ENCODE data around the gene HNRNPR.
A peak's percentile ranks its signal among the peaks of the same experiment; 100 is the strongest.

Gene HNRNPR

DNA sequence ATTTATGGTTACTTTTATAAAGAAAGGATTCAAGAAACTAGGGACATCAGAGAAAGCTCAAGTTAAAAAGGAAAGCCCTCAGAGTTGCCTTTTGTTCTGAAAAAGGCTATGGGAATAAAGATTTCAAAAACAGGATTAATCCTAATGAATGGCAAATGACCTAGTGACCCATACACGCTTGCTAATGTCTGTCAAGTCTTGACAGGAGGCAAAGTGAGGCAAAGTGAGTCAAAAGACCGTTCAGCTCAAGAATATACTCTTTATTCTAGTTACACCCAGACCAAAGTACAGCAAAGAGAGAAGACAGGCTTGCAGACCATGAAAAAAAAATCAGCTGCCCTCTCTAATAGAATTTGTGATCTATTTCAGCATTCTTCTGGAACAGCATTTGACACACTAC lies 22.1 kb upstream of the HNRNPR start:
- WGBS = 86% methylated on average over 2 of the region's 2 CpGs
- Histone ChIP-seq H2AFZ (ENCODE audit: low read depth, low read length) (no peak overlapping the region), H3K27ac (ENCODE audit: low read length, poor library complexity, severe bottlenecking) (no peak overlapping the region), H2BK15ac (ENCODE audit: low read depth, poor library complexity, severe bottlenecking) (no peak overlapping the region), H3K18ac (ENCODE audit: low read depth in 1 of 2, low read length in 2 of 2) (no peak overlapping the region), H4K91ac (ENCODE audit: low read length) (no peak overlapping the region), H3K4me2 (ENCODE audit: low read length, poor library complexity, severe bottlenecking) (no peak overlapping the region), H2BK120ac (ENCODE audit: low read depth, low read length) (no peak overlapping the region), H3K4me1 (ENCODE audit: control insufficient read depth, insufficient read depth, low read depth, low read length) (peaks cover 11% of the 10 kb centered on the region), H2AK5ac (ENCODE audit: low read length, severe bottlenecking) (no peak overlapping the region), H4K8ac (ENCODE audit: low read length) (no peak overlapping the region), H3K36me3 (ENCODE audit: control insufficient read depth in 1 of 2, insufficient read depth in 2 of 2, low read depth in 1 of 2, low read length in 2 of 2) (peaks cover 31 to 63% of the 10 kb centered on the region in 2 experiments), H3K9ac (ENCODE audit: low read length) (no peak overlapping the region), H3K4ac (ENCODE audit: low read depth in 1 of 2, low read length in 2 of 2) (no peak overlapping the region), H3K9me3 (ENCODE audit: control insufficient read depth, low read length) (peaks cover 46% of the 10 kb centered on the region), H2BK5ac (ENCODE audit: low read depth, low read length, poor library complexity, severe bottlenecking) (no peak overlapping the region), H3K14ac (ENCODE audit: low read length in 2 of 2) (no peak overlapping the region), H3K4me3 (ENCODE audit: insufficient read depth in 1 of 2, low read depth in 1 of 2, low read length in 2 of 2) (peak overlapping the region in 1 of 2 experiments; percentile 86), H3K27me3 (ENCODE audit: control insufficient read depth in 1 of 2, insufficient read depth in 1 of 2, low read length in 2 of 2) (no peaks in the 10 kb centered on the region), H3K79me1 (replicated peaks; ENCODE audit: low read length, poor library complexity, severe bottlenecking) (peaks cover 13% of the 10 kb centered on the region), H3K23ac (ENCODE audit: low read length in 2 of 2) (no peak overlapping the region), H2BK12ac (ENCODE audit: low read length in 2 of 2) (no peak overlapping the region)
- DNase-seq = no peak

DNA sequence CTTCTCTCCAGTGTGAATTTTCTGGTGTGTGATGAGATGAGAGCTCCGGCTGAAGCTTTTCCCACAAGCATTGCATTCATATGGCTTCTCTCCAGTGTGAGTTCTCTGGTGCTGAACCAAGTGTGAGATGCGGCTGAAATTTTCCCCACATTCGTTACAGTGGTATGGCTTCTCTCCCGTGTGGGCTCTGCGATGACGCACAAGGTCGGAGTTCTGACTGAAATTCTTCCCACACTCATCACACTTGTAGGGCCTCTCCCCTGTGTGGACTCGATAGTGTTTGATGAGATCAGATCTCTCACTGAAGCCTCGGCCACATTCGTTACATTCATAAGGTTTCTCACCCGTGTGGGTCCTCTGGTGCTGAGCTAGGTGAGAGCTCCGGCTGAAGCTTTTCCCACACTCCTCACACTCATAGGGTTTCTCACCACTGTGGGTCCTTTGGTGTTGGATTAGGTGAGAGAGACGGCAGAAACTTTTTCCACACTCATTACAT lies 18.2 kb upstream of the HNRNPR start:
- Histone ChIP-seq H2BK12ac (ENCODE audit: low read length in 2 of 2) (no peak overlapping the region), H3K4ac (ENCODE audit: low read depth in 1 of 2, low read length in 2 of 2) (no peak overlapping the region), H3K4me2 (ENCODE audit: low read length, poor library complexity, severe bottlenecking) (no peak overlapping the region), H3K4me3 (ENCODE audit: insufficient read depth in 1 of 2, low read depth in 1 of 2, low read length in 2 of 2) (peak overlapping the region in 1 of 2 experiments; percentile 62), H2AK5ac (ENCODE audit: low read length, severe bottlenecking) (no peak overlapping the region), H3K9ac (ENCODE audit: low read length) (no peak overlapping the region), H2BK5ac (ENCODE audit: low read depth, low read length, poor library complexity, severe bottlenecking) (no peak overlapping the region), H3K79me1 (replicated peaks; ENCODE audit: low read length, poor library complexity, severe bottlenecking) (peaks cover 16% of the 10 kb centered on the region), H2BK15ac (ENCODE audit: low read depth, poor library complexity, severe bottlenecking) (no peak overlapping the region), H2BK120ac (ENCODE audit: low read depth, low read length) (no peak overlapping the region), H3K27ac (ENCODE audit: low read length, poor library complexity, severe bottlenecking) (no peak overlapping the region), H3K27me3 (ENCODE audit: control insufficient read depth in 1 of 2, insufficient read depth in 1 of 2, low read length in 2 of 2) (no peaks in the 10 kb centered on the region), H4K91ac (ENCODE audit: low read length) (no peak overlapping the region), H3K36me3 (ENCODE audit: control insufficient read depth in 1 of 2, insufficient read depth in 2 of 2, low read depth in 1 of 2, low read length in 2 of 2) (peaks cover 43 to 95% of the 10 kb centered on the region in 2 experiments), H3K14ac (ENCODE audit: low read length in 2 of 2) (no peak overlapping the region), H3K18ac (ENCODE audit: low read depth in 1 of 2, low read length in 2 of 2) (no peak overlapping the region), H3K9me3 (ENCODE audit: control insufficient read depth, low read length) (peaks cover 76% of the 10 kb centered on the region), H2AFZ (ENCODE audit: low read depth, low read length) (no peak overlapping the region), H4K8ac (ENCODE audit: low read length) (no peak overlapping the region), H3K23ac (ENCODE audit: low read length in 2 of 2) (no peak overlapping the region), H3K4me1 (ENCODE audit: control insufficient read depth, insufficient read depth, low read depth, low read length) (no peaks in the 10 kb centered on the region)
- 98% methylated on average over 10 of the region's 13 CpGs for WGBS
- no peak for DNase-seq

- Histone ChIP-seq H3K18ac (ENCODE audit: low read depth in 1 of 2, low read length in 2 of 2) (no peak overlapping the region), H4K8ac (ENCODE audit: low read length) (no peak overlapping the region)
- 100% methylated on average over 3 of the region's 3 CpGs for WGBS
Observed at GRCh38 chr1:23358310-23358875, 14.3 kb upstream of the HNRNPR start.

GRCh38 chr1:23357138-23357908 lies 13.2 kb upstream of the HNRNPR start:
- WGBS = 9% methylated on average over 3 of the region's 3 CpGs
- peaks cover 18 to 56% of the 10 kb centered on the region in 2 experiments for H3K36me3 ChIP-seq (ENCODE audit: control insufficient read depth in 1 of 2, insufficient read depth in 2 of 2, low read depth in 1 of 2, low read length in 2 of 2)
- no peak overlapping the region for H3K18ac ChIP-seq (ENCODE audit: low read depth in 1 of 2, low read length in 2 of 2)
- no peak overlapping the region for H3K14ac ChIP-seq (ENCODE audit: low read length in 2 of 2)
- H2BK120ac ChIP-seq (ENCODE audit: low read depth, low read length) = no peak overlapping the region
- H3K4me3 ChIP-seq (ENCODE audit: insufficient read depth in 1 of 2, low read depth in 1 of 2, low read length in 2 of 2) = no peak overlapping the region
- DNase-seq = no peak
- no peak overlapping the region for H2AK5ac ChIP-seq (ENCODE audit: low read length, severe bottlenecking)
- no peak overlapping the region for H2AFZ ChIP-seq (ENCODE audit: low read depth, low read length)
- H3K23ac ChIP-seq (ENCODE audit: low read length in 2 of 2) = no peak overlapping the region
- H3K4ac ChIP-seq (ENCODE audit: low read depth in 1 of 2, low read length in 2 of 2) = no peak overlapping the region
- no peaks in the 10 kb centered on the region for H3K27me3 ChIP-seq (ENCODE audit: control insufficient read depth in 1 of 2, insufficient read depth in 1 of 2, low read length in 2 of 2)
- H3K4me1 ChIP-seq (ENCODE audit: control insufficient read depth, insufficient read depth, low read depth, low read length) = no peaks in the 10 kb centered on the region
- no peak overlapping the region for H3K4me2 ChIP-seq (ENCODE audit: low read length, poor library complexity, severe bottlenecking)
- H4K8ac ChIP-seq (ENCODE audit: low read length) = no peak overlapping the region
- H2BK15ac ChIP-seq (ENCODE audit: low read depth, poor library complexity, severe bottlenecking) = no peak overlapping the region
- peaks cover 42% of the 10 kb centered on the region for H3K9me3 ChIP-seq (ENCODE audit: control insufficient read depth, low read length)
- no peak overlapping the region for H3K27ac ChIP-seq (ENCODE audit: low read length, poor library complexity, severe bottlenecking)
- H2BK5ac ChIP-seq (ENCODE audit: low read depth, low read length, poor library complexity, severe bottlenecking) = no peak overlapping the region
- H3K9ac ChIP-seq (ENCODE audit: low read length) = no peak overlapping the region
- H3K79me1 ChIP-seq (replicated peaks; ENCODE audit: low read length, poor library complexity, severe bottlenecking) = peaks cover 9% of the 10 kb centered on the region
- no peak overlapping the region for H4K91ac ChIP-seq (ENCODE audit: low read length)
- no peak overlapping the region for H2BK12ac ChIP-seq (ENCODE audit: low read length in 2 of 2)

More at GRCh38 chr1:23358310-23358875, 14.3 kb upstream of the HNRNPR start:
- Histone ChIP-seq H4K91ac (ENCODE audit: low read length) (no peak overlapping the region), H3K9me3 (ENCODE audit: control insufficient read depth, low read length) (peaks cover 53% of the 10 kb centered on the region), H3K36me3 (ENCODE audit: control insufficient read depth in 1 of 2, insufficient read depth in 2 of 2, low read depth in 1 of 2, low read length in 2 of 2) (peaks cover 24 to 67% of the 10 kb centered on the region in 2 experiments), H3K4me2 (ENCODE audit: low read length, poor library complexity, severe bottlenecking) (no peak overlapping the region), H3K4me1 (ENCODE audit: control insufficient read depth, insufficient read depth, low read depth, low read length) (no peaks in the 10 kb centered on the region), H3K14ac (ENCODE audit: low read length in 2 of 2) (no peak overlapping the region), H3K4me3 (ENCODE audit: insufficient read depth in 1 of 2, low read depth in 1 of 2, low read length in 2 of 2) (no peak overlapping the region), H3K4ac (ENCODE audit: low read depth in 1 of 2, low read length in 2 of 2) (no peak overlapping the region), H2AFZ (ENCODE audit: low read depth, low read length) (no peak overlapping the region), H2BK5ac (ENCODE audit: low read depth, low read length, poor library complexity, severe bottlenecking) (no peak overlapping the region), H3K9ac (ENCODE audit: low read length) (no peak overlapping the region), H2AK5ac (ENCODE audit: low read length, severe bottlenecking) (no peak overlapping the region), H3K23ac (ENCODE audit: low read length in 2 of 2) (no peak overlapping the region), H2BK120ac (ENCODE audit: low read depth, low read length) (no peak overlapping the region), H2BK12ac (ENCODE audit: low read length in 2 of 2) (no peak overlapping the region), H2BK15ac (ENCODE audit: low read depth, poor library complexity, severe bottlenecking) (no peak overlapping the region), H3K27me3 (ENCODE audit: control insufficient read depth in 1 of 2, insufficient read depth in 1 of 2, low read length in 2 of 2) (no peaks in the 10 kb centered on the region), H3K79me1 (replicated peaks; ENCODE audit: low read length, poor library complexity, severe bottlenecking) (peaks cover 11% of the 10 kb centered on the region), H3K27ac (ENCODE audit: low read length, poor library complexity, severe bottlenecking) (no peak overlapping the region)
- no peak for DNase-seq

Measured in mesenchymal stem cell (in vitro differentiated cells and primary cell).